OCI-LY3 (cell line): Measurements from ENCODE around the gene TAS2R19.

Source experiments
- CTCF ChIP-seq: fragments of 200-600, 300-600 bp; sonication (generic); IDR thresholded peaks from 2 replicates; pipeline ENCODE4 v1.5.1; 2014; ENCODE audit warnings: antibody characterized with exemption, low read length, low read depth
- EZH2phosphoT487 ChIP-seq: fragments of 200-600 bp; shearing (Covaris generic); IDR thresholded peaks from 2 replicates; pipeline ENCODE4 v1.6.1; 2018; ENCODE audit warnings: antibody characterized with exemption, mixed run types, low read depth

DNA sequence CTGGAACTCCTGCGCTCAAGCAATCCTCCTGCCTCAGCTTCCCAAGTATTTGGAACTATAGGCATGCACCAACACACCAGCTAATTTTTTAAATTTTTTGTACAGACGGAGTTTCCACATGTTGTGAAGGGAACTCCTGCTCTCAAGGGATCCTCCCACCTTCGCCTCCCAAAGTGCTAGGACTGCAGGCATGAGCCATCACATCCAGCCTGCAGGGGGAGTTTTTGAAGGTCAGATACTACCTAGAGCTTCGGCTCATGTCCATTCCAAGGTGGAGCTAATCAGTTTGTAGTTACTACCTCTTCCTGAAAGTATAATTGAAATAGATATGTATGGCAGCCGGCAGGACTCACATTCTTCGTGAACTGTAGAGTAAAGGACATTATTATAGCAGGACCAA, 3.7 kb upstream of the TAS2R19 start:
- TF ChIP-seq CTCF = no peak
- no peak for TF ChIP-seq EZH2phosphoT487
